Activated CD8-positive, alpha-beta T cell treated with anti-CD3 and anti-CD28 coated beads for 36 hours (primary cell): Measurements from ENCODE around the gene MAN2A2. TPM values are rescaled to one million over a fixed set of nuclear protein-coding genes. Genes with fewer than 3 reads are reported as not detected.
"Not testable (repeated sequence)": the region's sequence is repeated elsewhere in the genome, so short reads cannot be mapped to it uniquely, and the experiment has no call there.

ENCODE experiments used
- ATAC-seq: fragments of 200-7000 bp; cut with Tn5 transposase; one replicate; pipeline ENCODE4 v1.10.0; 2021; ENCODE audit warnings: mild to moderate bottlenecking, moderate library complexity
- CTCF ChIA-PET: fragments of 350-600 bp; sonication (Branson Sonifier 250); formaldehyde crosslinking; loops from one replicate; lab custom pipeline; 2021; ENCODE audit warnings: antibody characterized with exemption; lab: Charles Lee
- POLR2A ChIA-PET: fragments of 350-600 bp; sonication (Branson Sonifier 250); formaldehyde crosslinking; loops from one replicate; lab custom pipeline; 2021; ENCODE audit warnings: antibody characterized with exemption; lab: Charles Lee
- DNase-seq: peaks from one replicate; pipeline ENCODE4 v3.0.0-alpha.2; 2020
- H3K27ac Mint-ChIP-seq: one replicate; pipeline ENCODE4 v1.8.0; 2021; ENCODE audit warnings: mild to moderate bottlenecking, mixed read lengths
- H3K27me3 Mint-ChIP-seq: one replicate; pipeline ENCODE4 v1.8.0; 2021; ENCODE audit warnings: mixed read lengths
- H3K36me3 Mint-ChIP-seq: one replicate; pipeline ENCODE4 v1.8.0; 2021; ENCODE audit warnings: low read depth, mixed read lengths
- H3K4me1 Mint-ChIP-seq: one replicate; pipeline ENCODE4 v1.8.0; 2021; ENCODE audit warnings: low read depth, mixed read lengths
- H3K4me3 Mint-ChIP-seq: one replicate; pipeline ENCODE4 v1.8.0; 2021; ENCODE audit warnings: mild to moderate bottlenecking, moderate library complexity, mixed read lengths
- H3K9me3 Mint-ChIP-seq: one replicate; pipeline ENCODE4 v1.8.0; 2021; ENCODE audit warnings: mixed read lengths
- CTCF ChIP-seq: fragments of 200-600 bp; IDR thresholded peaks from one replicate; pipeline ENCODE4 v1.8.0; 2022; ENCODE audit warnings: antibody characterized with exemption, mild to moderate bottlenecking
- intact Hi-C: fragments of 100-400 bp; cut with micrococcal nuclease; formaldehyde crosslinking; loops from one replicate; pipeline ENCODE4 v1.10.0; 2022
- total RNA-seq, 2 experiments: library from RNA; stranded (reverse); gene quantifications; one replicate each; pipeline ENCODE4 v1.2.3, GENCODE V29; 2021

Gene MAN2A2
- total RNA-seq, 2 experiments from 2014 or later: 85.0 to 87.7 TPM

DNA sequence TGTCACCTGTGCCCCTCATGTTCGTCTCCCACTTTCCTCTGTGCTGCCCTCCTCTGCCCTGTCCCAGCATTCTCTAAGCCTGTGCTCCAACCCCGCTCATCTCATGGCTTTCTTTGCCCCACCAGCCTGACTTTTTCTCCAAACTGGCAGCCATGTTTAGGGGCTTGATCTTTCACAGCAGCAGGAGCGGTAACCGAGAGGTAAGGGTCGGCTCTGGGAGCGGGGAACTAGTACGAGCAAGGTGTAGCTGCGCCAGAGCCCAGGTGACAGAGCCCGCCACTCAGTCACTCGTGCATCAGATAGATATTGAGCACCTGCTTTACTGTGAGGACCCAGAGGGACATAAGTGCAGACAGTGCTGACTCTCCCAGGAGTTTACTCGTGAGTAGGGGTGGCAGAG is 13.4 kb downstream of the MAN2A2 start:
- ChIA-PET CTCF (no interaction called here), POLR2A (no interaction called here)
- TF ChIP-seq CTCF: no peak
- H3K4me1 Mint-ChIP-seq: no peaks in the 10 kb centered on the region
- DNase-seq: no peak
- H3K27me3 Mint-ChIP-seq: no peaks in the 10 kb centered on the region
- no peak overlapping the region for H3K27ac Mint-ChIP-seq
- no peak for ATAC-seq
- no peak overlapping the region for H3K4me3 Mint-ChIP-seq
- H3K36me3 Mint-ChIP-seq: peaks cover 42% of the 10 kb centered on the region
- intact Hi-C loops: no loop called here
- no peaks in the 10 kb centered on the region for H3K9me3 Mint-ChIP-seq

DNA sequence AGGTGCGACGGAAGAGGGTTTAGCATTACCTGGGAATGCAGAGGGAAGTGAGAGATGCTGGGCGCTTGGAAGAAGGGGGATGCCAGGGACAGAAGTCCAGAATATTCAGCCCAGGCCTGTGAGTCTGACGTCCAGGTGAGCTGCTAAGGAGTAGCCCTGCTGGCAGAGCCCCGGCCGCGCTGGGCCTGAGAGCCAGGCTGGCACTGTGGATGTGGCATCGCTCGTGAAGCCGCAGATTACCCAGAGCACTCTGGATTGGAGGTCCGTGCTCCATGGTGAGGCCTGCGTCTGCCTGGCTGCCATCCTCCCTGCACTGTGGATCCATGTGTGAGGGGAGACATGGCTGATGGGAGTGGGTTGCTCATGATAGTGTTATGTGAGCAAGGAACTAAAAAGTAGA is 14.5 kb downstream of the MAN2A2 start:
- H3K36me3 Mint-ChIP-seq: peaks cover 42% of the 10 kb centered on the region
- H3K27me3 Mint-ChIP-seq: no peaks in the 10 kb centered on the region
- no peak overlapping the region for H3K4me3 Mint-ChIP-seq
- no peak for TF ChIP-seq CTCF
- peaks cover 4% of the 10 kb centered on the region for H3K4me1 Mint-ChIP-seq
- intact Hi-C loops: no loop called here
- no peak for DNase-seq
- no peaks in the 10 kb centered on the region for H3K9me3 Mint-ChIP-seq
- ChIA-PET POLR2A (interaction anchor here (1.1 to 2.5 kb wide), 4 partner anchors 9 to 18 kb away, joined by 3 to 7 read pairs (median 6); no protein-coding TSS in a partner anchor), CTCF (interaction anchor here (1.5 kb wide), 1 partner anchor 15 kb away, joined by 5 read pairs; the partner anchor contains the start of gene HDDC3)
- no peak for ATAC-seq
- H3K27ac Mint-ChIP-seq: no peak overlapping the region

DNA sequence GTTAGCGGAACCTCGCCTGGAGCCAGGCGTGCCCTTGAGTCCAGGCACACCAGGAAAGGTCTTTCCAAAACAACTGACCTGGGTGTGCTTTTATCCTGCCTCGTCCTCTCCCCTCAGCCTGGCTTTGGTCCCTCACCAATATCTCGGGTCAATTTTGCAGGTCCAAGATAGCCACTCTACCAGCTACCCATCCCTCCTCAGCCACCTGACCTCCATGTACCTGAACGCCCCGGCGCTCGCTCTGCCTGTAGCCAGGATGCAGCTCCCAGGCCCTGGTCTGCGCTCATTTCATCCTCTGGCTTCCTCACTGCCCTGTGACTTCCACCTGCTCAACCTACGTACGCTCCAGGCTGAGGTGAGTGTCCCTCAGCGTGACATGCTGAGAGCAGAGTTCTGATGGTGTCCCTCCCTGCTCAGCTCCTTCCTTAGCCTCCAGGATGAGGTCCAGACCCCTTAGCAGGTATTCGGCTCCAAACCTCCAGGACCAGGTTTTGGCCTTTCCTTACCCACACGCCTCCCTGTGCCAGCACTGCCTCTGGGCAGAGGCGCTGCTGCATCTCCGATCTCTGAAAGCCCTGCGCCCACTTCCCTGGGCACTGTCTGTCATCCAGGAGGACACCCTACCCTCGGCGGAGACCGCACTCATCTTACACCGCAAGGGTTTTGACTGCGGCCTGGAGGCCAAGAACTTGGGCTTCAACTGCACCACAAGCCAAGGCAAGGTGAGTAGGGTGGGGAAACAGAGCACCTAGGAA is 15.1 kb downstream of the MAN2A2 start:
- Mint-ChIP-seq H3K4me1 (peaks cover 8% of the 10 kb centered on the region), H3K36me3 (peaks cover 42% of the 10 kb centered on the region), H3K27me3 (no peaks in the 10 kb centered on the region), H3K4me3 (no peak overlapping the region), H3K9me3 (no peaks in the 10 kb centered on the region), H3K27ac (no peak overlapping the region)
- DNase-seq: no peak
- TF ChIP-seq CTCF: no peak
- no peak for ATAC-seq
- ChIA-PET POLR2A (interaction anchor here (1.1 to 2.5 kb wide), 7 partner anchors 9 to 18 kb away, joined by 3 to 7 read pairs (median 5); partner anchors contain the start of genes HDDC3 and MAN2A2), CTCF (interaction anchor here (1.4 to 1.5 kb wide), 2 partner anchors 13 to 14 kb away, joined by 5 read pairs; partner anchors contain the start of gene HDDC3)
- intact Hi-C loops: no loop called here

GRCh38 chr15:90918835-90919234 is 15.7 kb downstream of the MAN2A2 start:
- no peak overlapping the region for H3K27ac Mint-ChIP-seq
- H3K4me3 Mint-ChIP-seq: no peak overlapping the region
- peaks cover 11% of the 10 kb centered on the region for H3K4me1 Mint-ChIP-seq
- ChIA-PET CTCF (interaction anchor here (1.4 to 1.5 kb wide), 2 partner anchors 12 to 14 kb away, joined by 5 read pairs; partner anchors contain the start of gene HDDC3), POLR2A (interaction anchor here (1.1 to 2.5 kb wide), 5 partner anchors 10 to 16 kb away, joined by 3 to 7 read pairs (median 5); partner anchors contain the start of genes HDDC3 and MAN2A2)
- DNase-seq (no peak), ATAC-seq (no peak)
- intact Hi-C loops: no loop called here
- H3K9me3 Mint-ChIP-seq: no peaks in the 10 kb centered on the region
- no peak for TF ChIP-seq CTCF
- peaks cover 37% of the 10 kb centered on the region for H3K36me3 Mint-ChIP-seq
- no peaks in the 10 kb centered on the region for H3K27me3 Mint-ChIP-seq

DNA sequence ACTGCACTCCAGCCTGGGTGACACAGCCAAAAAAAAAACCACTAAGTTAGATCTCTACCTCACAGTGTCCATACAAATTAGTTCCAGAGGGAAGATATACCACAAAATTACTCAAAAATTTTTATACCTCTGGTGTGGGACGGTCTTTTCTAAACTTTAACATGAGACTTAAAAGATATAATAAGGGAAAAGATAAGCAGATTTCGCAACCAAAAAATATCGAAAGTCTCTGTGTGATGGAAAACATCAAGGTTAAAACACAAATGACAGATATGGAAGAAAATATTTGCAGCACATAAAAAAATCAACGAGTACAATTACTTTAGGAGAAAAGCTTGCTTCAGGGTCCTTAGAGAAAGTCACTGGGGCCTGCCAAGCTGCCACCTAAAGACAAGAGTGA is 18.8 kb downstream of the MAN2A2 start:
- H3K27me3 Mint-ChIP-seq: no peaks in the 10 kb centered on the region

GRCh38 chr15:90922712-90923322 is 19.7 kb downstream of the MAN2A2 start:
- H3K9me3 Mint-ChIP-seq, H3K27me3 Mint-ChIP-seq, intact Hi-C loops, H3K4me3 Mint-ChIP-seq: not testable (repeated sequence)
- POLR2A ChIA-PET: interaction anchor here (1.1 to 2.8 kb wide), 7 partner anchors 9 to 50 kb away, joined by 3 to 12 read pairs (median 4); partner anchors contain the start of gene MAN2A2
- ATAC-seq: peak; percentile 82
- H3K4me1 Mint-ChIP-seq: peaks cover 19% of the 10 kb centered on the region
- peak; percentile 37 for DNase-seq
- peak overlapping the region; percentile 35 for H3K27ac Mint-ChIP-seq
- peaks cover 24% of the 10 kb centered on the region for H3K36me3 Mint-ChIP-seq
- CTCF ChIA-PET: interaction anchor here (1.2 to 6.1 kb wide), 4 partner anchors 10 to 30 kb away, joined by 3 to 47 read pairs (median 5); partner anchors contain the start of genes HDDC3 and MAN2A2

More for the DNA sequence above, 18.8 kb downstream of the MAN2A2 start:
- Mint-ChIP-seq H3K4me3 (no peak overlapping the region), H3K27ac (no peak overlapping the region), H3K4me1 (peaks cover 19% of the 10 kb centered on the region), H3K9me3 (no peaks in the 10 kb centered on the region), H3K36me3 (peaks cover 28% of the 10 kb centered on the region)
- ChIA-PET POLR2A (interaction anchor here (1.2 to 2.8 kb wide), 3 partner anchors 9 to 17 kb away, joined by 4 to 12 read pairs (median 4); no protein-coding TSS in a partner anchor), CTCF (interaction anchor here (1.2 to 6.1 kb wide), 5 partner anchors 11 to 104 kb away, joined by 3 to 47 read pairs (median 6); partner anchors contain the start of genes HDDC3, MAN2A2 and UNC45A)
- no peak for TF ChIP-seq CTCF
- intact Hi-C loops: no loop called here
- no peak for DNase-seq
- no peak for ATAC-seq
